GF-D8 (cell line): ENCODE data around the gene FXYD6.
"Not testable (repeated sequence)": the region's sequence is repeated elsewhere in the genome, so short reads cannot be mapped to it uniquely, and the experiment has no call there.

ENCODE experiments used
- DNase-seq: peaks from one replicate; lab custom pipeline; 2025; lab: John Stamatoyannopoulos, UW

Gene FXYD6

DNA sequence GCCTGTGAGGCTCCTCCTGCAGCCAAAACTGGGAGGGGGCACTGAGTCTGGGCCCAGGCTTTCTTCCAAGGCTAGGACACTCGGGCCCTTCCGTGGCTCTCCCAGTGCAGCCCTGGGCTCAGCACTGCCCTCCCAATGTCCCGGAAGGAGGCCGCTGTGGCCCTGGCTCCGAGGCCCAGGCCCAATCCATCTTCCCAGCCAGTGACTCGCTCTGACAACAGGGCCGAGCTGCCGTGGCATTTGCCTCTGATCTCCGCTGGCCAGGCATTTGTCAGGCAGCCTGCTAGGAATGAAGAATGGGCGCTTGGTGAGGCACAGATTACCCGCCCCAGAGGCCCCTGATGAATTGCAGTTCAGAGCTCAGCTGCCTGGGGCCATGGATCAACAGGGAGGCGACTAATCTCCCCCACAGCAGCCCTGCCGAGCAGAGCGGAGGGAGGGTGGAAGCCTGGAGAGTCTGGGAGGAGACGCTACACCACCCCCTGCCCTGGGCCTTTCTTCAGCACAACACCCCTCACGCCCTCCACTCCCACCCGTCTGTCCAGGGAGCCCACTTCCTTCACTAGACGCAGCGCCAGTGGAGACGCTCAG is 60.2 kb downstream of the FXYD6 start:
- no peak for DNase-seq

DNA sequence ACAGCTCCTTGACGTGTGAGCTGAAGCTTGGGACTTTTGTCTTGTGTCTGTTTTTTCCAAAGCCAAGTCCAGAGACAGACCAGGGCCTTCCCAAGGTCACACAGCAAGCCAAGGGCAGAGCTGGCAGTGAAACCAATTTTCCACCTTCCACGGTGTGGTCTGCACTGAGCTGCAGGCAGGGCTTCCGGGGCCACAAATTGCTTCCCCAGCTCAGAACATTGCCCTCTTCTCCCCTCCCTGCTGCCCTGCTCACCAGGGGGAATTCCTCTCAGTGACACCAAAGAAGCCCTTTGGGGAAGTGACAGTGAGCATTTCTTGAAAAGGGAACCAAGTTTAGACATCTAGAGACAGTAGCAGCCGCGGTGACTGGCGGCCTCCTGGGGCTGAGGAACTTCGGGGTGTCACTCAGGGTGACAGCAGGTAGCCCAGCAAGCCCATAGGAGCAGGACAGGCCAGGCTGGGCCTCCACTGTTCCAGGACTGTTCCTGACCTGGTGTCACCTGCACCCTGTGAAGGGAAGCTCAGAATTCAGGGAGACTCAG is 61.1 kb downstream of the FXYD6 start:
- DNase-seq: peak; percentile 92

DNA sequence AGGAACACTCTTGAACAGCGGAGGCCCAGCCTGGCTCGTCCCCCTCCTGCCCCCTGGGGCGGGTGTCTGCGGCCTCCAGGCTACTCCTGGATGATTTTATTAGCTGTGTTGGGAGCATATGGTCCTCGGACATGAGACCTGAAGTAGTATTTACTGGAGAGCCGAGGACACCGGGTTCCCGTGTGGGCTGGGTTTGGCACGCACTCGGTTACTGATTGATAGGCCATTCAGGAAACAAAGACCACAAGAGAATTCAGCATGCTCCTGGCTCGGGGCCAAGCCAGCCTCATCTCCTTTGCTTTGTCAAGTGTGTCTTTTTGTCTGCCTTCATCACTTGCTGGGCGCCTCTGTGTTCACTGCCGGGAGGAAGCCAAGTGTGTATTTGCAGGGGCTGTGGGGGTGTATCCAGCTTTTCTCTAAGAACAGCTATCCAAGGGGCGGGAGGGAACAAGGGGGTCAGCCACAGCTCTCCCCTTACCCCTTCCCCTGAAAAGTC is 61.6 kb downstream of the FXYD6 start:
- no peak for DNase-seq

DNA sequence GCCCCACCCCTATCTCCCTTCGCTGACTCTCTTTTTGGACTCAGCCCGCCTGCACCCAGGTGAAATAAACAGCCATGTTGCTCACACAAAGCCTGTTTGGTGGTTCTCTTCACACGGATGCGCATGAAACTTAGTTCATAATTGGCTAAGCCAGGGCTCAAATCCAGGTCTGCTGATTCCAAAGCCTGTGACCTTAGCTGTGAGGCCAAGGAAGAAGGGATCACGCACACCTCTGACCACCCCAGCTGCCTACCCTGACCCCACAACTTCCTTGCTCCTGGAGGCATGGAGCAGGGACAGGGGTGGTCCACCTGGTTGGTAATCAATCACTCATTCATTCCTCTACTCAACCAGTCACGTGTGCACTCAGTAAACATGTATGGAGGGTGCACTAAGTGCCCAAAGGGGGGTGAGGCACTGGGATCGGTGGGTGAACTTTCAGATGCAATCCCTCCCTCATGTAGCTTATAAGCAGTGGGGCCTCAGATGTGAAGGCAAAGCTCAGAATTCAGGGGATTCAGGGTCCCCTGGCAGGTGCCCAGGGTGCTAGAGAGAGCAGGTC is 62.2 kb downstream of the FXYD6 start:
- DNase-seq: no peak

DNA sequence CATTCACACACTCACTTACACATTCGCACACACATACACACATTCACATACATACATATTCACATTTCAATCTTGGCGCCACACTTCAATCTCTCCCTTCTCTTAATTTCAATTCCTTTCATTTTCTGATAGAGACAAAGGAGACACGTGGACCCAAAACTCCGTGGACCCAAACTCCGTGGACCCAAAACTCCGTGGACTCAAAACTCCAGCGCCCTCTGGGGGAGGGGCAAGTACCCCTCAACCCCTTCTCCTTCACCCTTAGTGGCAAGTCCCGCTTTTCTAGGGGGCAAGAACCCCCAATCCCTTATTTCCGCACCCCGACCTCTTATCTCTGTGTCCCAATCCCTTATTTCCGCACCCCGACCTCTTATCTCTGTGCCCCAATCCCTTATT is 66.4 kb downstream of the FXYD6 start:
- not testable (repeated sequence) for DNase-seq

DNA sequence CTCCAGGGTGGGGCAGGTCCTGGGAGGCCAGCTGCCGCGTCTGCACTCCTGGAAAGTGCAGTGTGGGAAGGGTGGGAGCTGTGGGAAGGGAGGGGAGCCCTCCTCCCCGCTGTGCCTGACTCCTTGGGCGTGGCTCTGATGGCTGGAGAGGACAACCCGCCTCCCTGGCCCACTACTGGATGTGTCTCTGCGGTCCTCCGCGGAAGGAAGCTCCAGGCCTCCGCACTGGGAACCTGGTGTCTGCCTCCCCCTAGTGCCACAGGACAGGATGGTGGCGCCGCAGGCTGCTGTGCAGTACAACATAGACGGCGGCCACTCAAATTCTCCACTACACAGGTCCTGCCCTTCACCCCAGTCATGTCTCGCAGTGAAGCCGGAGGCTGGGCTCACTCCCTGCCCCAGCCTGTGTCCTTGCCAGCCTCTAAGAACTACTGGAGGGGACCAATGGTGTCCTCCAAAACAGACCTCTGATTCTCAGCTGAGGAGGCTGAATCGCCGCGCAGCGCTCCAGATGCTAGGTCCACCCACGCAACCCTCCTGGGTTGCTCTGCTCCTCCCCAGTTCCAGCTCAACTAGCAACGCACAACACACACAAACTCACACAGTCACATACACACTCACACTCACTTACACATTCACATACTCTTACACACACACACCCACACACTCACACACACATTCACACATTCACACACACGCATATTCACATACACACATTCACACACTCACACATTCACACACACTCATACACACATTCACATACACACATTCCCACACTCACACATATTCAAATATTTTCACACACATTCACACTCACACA is 67.0 kb downstream of the FXYD6 start:
- no peak for DNase-seq

DNA sequence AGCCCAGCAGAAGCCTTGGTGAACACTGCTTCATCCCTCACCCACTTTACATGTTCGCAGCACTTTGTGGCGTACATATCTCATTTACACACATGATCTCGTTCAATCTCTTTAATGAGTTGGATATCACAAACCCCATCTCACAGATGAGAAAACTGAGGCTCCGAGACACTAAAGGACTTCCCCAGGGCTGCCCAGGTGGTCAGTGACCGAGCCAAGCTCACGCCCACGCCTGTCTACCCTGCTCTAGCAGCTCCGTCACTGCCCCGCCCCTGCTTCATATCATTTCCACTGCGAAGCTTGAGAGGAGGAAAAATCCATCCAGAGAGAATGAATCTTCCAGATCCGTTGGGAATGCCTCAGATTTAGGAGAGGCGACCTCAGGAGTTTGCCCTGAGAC is 67.7 kb downstream of the FXYD6 start:
- DNase-seq: no peak

DNA sequence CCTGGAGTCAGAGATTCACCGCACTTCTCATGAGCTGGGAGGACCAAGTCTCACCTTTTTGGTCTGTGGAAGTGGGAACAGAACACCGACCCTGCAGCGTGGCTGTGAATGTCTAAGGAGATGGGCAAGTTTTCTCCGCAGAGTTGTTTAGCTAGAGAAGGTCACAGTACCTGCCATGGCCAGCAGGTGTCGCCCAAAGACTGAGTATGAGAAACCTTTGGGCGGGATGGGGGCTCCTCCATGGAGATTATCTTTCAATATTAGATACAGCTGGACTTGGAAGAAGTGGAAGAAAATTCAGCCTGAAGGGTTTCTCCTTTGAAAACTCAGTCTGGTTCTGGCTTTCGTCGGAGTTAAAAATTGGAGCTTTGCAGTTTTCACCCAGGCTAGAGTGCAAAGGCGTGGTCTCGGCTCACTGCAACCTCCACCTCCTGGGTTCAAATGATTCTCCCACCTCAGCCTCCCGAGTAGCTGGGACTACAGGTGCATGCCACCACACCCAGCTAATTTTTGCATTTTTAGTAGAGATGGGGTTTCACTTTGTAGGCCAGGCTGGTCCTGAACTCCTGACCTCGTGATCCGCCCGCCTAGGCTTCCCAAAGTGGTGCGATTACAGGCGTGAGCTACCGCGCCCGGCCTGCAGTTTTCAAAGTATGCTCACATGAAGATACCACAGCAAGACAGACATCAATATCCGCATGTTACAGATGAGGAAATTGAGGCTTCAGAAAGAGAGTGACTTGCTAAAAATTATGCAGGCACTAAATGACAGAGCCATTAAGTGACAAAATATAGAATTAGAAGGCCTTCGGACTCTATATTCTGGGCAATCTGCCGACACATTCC is 68.8 kb downstream of the FXYD6 start:
- DNase-seq: no peak

DNA sequence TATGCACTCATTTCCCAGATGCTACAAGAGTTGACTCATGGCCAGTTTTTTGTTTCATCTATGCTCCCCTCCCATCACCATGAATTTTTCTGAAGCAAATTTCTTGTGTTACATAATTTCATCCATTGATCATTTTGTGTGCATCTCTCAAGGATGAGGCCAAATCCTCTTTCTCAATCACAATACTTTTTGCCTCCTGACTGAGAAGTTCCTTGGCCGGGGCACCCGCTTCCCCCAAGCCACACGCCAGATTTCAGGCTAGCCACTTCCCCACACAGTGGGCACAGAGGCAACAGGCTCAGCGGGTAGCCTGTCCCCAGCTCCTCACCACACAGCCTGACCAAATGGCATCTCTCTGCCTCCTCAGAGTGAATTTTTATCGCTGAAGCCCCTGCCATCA is 69.6 kb downstream of the FXYD6 start:
- no peak for DNase-seq

DNA sequence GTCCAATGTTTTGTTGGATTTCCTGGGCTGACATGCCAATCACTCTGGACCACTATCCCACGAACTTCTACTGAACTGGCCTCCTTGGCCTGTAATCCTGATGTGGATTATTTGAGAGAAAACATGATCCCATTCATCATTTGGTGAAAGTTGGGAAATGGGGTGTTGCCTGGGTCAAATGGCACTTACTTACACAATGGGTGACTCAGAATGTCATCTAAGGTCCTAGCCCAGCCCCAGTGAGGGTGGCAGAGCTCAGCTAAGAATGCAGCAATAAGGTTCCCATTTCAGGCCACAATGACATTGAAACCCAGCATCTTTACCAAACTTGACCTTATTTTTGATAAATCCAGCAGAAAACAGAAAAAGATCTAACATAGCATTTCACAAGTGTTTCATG is 71.4 kb downstream of the FXYD6 start:
- DNase-seq: no peak

DNA sequence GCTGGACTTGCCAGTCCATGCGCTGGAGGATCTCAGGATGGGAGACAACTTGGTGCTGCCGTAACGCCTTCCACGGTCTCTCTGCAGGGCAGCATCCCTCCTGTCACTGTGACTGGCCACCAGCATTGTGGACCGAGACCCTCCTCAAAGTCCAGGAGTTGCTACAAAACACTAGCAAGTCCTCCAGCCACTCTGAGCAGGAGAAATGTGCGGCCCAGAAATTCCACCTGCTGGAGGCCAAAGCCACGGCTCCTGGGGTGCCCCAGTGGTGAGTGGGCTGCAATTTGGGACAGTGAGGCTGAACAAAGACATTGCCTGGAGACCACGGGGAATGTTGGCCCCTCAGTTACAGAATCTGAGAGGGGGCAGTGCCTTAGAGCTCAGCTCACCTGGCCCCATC is 72.6 kb downstream of the FXYD6 start:
- DNase-seq: no peak

DNA sequence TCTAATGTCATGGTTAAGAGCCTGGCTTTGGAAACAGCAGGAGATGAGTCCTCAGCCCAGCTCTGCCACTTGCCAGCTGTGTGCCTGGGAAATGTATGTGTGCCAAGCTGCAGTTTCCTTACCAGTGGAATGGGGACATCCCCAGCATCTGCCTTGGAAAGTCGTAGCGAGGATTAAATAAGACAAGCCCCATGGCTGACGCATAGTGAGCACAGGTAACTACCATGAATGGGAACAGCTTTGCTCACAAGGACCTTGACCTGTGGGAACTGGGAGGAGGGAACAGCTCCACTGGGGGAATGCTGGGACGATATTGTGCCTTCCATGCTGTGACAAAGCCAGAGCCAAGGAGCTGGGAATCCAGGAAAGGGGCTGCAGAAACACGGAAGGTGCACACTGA is 76.8 kb downstream of the FXYD6 start:
- DNase-seq: no peak

DNA sequence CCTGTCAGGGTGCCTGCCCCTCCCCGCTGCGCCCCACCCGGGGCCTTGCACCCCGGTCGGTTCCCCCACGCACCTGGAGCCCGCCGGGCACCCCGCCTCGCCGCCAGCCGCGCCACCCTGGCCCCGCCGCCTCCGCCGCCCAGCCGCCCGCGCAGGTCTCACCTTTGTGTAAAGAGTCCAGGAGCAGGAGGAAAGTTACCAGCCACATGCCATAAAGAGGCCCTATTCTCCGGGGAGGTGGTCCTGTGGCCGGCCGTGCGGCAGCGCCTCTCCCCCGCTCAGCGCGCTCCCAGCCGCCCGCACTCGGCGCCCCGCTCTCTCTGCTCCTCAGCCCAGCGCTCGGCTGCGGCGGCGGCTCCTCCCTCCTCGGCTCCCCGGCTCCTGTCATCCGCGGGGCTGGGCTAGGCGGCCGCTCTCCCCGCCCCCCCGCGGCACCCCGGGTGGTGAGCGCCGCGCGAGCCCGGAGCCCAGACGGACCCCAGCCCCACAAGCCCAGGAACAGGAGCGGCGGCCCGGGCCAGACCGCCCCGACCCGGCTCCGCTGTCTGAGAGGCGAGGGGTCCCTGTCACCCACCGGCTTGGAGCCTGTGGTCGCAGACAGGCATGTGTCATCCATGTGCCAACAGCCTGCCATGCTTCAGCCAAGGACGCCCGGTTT is 79.5 kb downstream of the FXYD6 start, which contains the start of gene DSCAML1:
TSS of gene DSCAML1 (minus strand) at position 345 of the 658 bp plus-strand sequence. CDS start at position 208, 137 bp downstream.
- no peak for DNase-seq

DNA sequence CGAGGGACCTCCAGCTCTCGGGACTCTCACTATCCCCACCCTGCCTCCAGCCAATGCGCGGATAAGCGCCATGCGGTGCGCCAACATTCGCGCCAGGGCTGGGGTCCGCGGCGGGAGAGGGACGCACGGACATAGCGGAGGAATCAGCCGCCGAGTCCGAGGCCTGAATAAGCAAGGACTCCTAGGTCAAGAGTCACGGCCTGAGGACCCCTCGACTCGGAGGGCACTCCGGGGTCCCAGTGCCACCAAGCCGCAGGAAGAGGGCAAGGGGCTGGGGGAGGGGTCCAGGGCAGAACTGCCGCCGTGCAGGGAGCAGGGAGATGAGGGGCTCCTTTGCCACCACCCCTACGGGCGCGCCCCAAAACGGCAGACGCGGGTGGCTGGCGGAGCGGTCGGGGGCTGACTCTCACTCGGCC is 80.0 kb downstream of the FXYD6 start:
- no peak for DNase-seq

DNA sequence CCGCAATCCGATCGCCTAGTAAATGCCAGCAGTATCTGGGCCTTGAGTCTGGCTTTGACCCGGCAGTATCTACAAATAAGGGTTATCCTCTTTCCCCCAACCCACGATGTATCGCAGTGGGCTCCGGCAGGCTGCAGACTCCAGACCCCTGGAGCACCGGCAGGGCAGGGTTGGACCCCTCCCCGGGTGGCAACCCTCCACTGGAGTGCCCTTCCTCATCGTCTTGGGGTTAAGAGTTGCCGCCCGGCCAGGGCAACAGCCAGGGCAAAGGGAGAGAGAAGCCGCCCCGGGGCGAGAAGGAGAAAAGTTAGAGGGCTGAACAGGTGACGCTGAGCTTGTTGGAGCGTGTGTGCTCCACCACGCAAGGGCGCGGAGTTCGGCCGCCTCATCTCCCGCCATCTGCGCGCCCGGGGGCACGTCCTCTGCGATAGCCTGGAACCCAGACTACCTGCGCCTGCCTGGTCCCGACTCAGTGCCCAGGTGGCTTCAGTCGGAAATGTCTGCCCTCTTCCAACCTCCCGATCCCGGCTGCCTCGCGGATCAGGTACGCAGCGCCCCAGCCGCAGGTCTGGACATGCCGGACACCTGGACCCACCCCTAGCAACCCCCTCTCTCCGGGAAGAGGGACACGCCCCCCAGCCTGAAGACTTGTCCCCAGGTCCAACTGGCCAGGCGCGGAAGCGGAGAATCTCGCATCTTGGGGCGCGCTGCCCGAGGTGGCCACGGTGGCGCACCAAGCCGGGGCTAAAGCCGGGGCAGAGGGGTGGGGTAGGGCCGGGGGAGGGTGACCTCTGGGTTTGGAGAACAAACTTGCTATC is 80.6 kb downstream of the FXYD6 start:
- no peak for DNase-seq

DNA sequence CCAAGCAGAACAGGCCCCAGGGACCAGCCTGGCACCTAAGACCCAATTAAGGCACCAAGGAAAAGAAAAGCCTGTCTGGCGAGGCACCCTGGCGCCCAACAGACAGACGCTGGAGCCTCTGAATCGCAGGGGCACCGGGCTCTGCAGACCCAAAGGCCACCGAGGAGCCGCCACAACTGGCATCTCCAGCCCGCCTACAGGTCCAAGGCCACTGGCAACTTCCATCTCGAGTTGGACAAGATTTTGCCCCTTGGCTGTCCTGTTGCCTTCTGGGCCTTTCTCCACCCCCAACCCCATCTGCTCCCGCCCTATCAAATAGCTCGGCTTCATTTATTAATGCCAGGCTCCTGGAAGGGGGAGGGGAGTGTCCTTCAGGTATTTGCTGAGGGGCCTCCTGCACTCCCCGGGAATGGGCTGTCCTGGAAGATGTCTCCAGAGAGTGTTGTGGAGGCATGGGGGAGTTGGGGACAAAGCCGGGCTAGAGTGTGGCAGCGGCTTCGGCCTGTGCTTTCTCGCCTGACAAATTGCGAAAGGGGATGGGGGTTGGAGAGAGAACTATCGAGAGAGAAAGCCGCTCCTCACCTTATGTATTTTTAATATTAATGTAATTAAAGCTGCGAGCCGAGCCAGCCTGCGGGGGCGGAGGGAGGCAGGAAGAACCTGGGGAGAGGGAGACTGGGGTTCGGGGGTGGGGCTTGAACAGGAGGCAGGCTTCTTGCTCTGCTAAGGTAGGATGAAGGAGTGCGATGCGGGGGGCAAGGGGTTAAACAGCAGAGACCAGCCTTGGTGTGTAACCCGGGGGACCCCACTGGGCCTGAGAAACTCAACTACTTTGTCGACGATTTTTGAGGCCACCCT is 81.5 kb downstream of the FXYD6 start:
- DNase-seq: no peak

DNA sequence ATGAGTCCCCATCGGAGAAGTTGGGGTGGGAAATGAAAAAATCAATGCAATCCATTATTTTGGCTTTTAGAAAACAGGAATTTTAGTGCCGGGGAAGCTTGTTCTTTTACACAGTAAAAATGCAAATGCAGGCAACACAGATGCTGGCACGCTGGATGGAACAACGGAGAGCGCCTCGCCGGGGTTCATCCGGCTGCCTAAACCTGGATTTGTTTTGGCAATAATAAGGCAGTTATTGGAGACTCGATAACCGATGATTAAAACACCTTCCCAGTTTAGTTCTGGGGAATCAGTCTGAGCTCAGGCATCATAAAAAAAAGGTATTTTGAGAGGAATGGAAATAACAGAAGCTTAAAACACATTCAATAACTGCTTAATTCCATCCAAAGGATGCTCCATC is 82.3 kb downstream of the FXYD6 start:
- DNase-seq: no peak

DNA sequence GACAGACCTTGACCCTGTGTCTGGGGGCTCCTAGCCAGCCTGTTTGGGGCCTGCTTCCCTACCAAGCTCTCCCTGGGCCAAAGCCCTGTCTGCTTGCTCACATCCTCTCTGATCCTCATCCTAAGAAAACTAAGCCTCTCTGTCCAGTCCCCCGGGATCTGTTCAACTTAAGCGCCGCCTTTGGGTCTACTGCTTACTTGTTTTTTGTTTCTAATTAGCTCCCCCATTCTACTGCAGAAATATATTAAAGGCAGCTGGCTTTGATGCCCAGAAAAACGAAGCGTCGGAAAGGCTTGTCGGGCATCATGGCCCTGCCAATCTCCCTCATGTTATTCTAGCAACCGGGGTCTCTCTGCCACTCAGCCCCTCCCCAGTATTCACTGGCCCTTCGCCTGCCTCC is 82.9 kb downstream of the FXYD6 start:
- DNase-seq: no peak

DNA sequence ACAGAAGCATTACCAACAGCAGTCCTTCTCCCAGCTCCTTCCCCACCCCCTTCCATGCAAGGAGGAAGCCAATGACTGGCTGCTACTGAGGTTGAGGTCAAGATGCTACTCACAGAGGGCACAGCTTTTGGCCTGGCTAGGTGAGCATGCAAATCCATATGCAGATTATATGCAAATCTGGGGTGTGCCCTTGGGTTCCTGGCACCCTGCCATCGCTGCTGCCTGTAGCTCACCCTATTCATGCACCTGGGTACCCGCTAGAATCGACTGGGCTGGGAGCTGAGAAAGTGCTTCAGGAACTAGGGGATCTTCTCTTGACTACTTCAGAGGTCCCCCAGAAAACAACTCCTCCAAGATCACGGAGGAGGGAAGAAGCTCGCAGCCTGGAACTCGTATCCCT is 83.5 kb downstream of the FXYD6 start:
- DNase-seq: no peak

DNA sequence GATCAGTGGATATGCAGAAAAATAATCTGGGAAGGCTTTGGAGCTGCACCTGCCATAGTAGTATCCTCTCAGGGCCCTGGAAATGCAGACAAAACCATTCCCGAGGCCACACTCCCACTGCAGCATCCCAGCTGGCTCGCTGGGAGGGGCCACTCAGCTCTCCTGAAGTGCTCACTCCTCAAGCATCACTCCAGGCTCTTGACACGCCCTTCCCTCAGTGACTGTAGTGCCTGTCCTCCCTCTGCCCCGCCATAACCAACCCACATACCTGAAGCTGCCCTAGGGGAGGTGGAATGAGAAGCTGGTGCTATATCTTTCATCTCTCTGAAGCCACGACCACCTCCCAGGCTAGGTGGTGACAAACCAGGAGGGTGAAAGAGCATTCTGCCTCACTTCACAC is 84.2 kb downstream of the FXYD6 start:
- DNase-seq: no peak
